Spleen (tissue), 7 donors: Measurements from ENCODE around the gene CCDC177.

Experiments used
- CTCF ChIP-seq, 11 experiments: fragments of 200-600 bp in 7 of 11; fragments of 450-650 bp in 4 of 11; sonication (generic) in 4 of 11; IDR thresholded peaks in 8 of 11; conservative IDR thresholded peaks in 3 of 11; 1 replicate in 7 of 11; 2 replicates in 4 of 11; pipeline versions ENCODE4 v1.4.0 to v1.8.0; 2016 to 2021; ENCODE audit warnings: antibody characterized with exemption in 11 of 11, inconsistent platforms in 4 of 11, mild to moderate bottlenecking in 1 of 11
- POLR2A ChIP-seq, 3 donors: fragments of 450-650 bp; IDR thresholded peaks; one replicate each; pipeline ENCODE4 v1.5.1; 2017; ENCODE audit warnings: antibody characterized with exemption in 3 of 3, mild to moderate bottlenecking in 1 of 3
- donor health status: DM: no; HTN: no; CAD: no; lungs with moderate emphysema.
- donor health status: DM: no; HTN: no; CAD: no.
- donor health status: DM: no; HTN: no; CAD: no.

- TF ChIP-seq CTCF (IDR thresholded peaks at IDR 0.05 in 8 of 11, conservative IDR thresholded peaks at IDR 0.05 in 3 of 11) (no peak), POLR2A (IDR thresholded peaks at IDR 0.05) (no peak)
These were observed 23.2 kb downstream of the CCDC177 start for GRCh38 chr14:69551511-69551910.
